GM13976 (cell line): ENCODE results near the gene IFT20.

Source experiments
- DNase-seq: peaks from one replicate; pipeline ENCODE4 v3.0.0; 2012; ENCODE audit warnings: low spot score
- in situ Hi-C: fragments of 300-500 bp; cut with MboI; formaldehyde crosslinking; loops from one replicate; pipeline ENCODE4 v1.12.0; 2022; ENCODE audit warnings: low sequenced_read_pairs, mixed read lengths, inconsistent platforms; ENCODE audit not compliant: unreplicated experiment
- TF ChIP-seq, protein P1 (sequence below): IDR thresholded peaks from 2 replicates; pipeline ENCODE4 v1.5.1; 2012; ENCODE audit warnings: borderline replicate concordance, mild to moderate bottlenecking; ENCODE audit not compliant: insufficient read depth; ENCODE audit errors: extremely low read depth, missing control alignments, control extremely low read depth

The IFT20 gene

DNA sequence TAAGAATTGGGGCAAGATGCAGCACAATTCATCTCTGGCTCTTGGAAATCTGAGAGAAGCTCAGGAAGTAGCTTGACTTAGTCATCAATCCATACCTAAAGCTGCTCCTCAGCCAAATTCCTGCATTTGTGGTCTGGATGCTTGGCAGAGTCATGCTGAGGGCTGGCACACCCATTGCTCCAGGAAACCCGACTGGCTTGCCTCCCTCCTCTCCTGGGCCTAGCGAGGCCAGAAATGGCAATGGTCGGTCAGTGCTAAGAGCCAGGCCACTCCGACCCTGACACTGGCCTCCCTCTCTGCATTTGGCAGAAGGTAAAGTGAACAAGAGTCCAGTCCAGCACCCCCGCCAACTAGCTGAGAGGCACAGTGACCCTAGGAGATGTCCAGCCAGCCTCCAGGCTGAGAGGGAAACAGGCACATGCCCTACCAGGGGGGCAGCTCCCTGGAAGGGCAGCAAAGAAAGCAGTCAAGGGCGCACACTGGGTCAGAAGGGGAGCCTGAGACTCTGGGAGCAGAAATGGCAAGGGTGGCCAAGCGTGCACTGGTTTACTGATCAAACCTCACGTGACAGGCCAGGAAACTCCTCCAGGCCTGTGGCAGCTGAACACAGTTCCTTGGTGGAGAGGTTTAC lies 12.1 kb upstream of the IFT20 start:
- no peak for DNase-seq
- in situ Hi-C loops = no loop called here
- TF ChIP-seq, protein P1, sequence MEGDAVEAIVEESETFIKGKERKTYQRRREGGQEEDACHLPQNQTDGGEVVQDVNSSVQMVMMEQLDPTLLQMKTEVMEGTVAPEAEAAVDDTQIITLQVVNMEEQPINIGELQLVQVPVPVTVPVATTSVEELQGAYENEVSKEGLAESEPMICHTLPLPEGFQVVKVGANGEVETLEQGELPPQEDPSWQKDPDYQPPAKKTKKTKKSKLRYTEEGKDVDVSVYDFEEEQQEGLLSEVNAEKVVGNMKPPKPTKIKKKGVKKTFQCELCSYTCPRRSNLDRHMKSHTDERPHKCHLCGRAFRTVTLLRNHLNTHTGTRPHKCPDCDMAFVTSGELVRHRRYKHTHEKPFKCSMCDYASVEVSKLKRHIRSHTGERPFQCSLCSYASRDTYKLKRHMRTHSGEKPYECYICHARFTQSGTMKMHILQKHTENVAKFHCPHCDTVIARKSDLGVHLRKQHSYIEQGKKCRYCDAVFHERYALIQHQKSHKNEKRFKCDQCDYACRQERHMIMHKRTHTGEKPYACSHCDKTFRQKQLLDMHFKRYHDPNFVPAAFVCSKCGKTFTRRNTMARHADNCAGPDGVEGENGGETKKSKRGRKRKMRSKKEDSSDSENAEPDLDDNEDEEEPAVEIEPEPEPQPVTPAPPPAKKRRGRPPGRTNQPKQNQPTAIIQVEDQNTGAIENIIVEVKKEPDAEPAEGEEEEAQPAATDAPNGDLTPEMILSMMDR = no peak

DNA sequence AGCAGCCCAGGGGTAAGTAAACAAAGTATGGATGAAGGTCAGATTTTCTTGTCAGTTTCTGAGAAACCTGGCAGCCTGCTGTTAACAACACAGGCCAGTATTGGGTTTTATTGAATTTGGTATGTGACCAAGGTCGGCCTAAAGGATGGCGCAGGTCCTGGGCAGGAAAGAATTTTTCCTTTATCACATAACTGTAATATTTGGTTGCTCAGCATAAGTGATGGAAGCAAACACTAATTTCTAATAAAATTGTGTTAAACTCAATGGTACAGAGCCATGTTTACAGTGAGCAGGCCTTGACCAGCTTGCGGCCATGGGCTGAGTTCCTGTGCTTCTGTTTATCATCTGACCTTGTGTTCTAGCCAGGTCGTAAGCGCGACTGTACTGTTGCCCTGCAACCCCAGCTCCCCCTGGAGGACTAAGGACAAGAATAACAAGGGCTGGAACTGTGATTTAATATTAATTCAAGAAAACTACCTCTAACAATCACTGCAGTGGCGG lies 11.5 kb upstream of the IFT20 start:
- in situ Hi-C loops = no loop called here
- DNase-seq = no peak
- TF ChIP-seq, protein P1 = no peak

DNA sequence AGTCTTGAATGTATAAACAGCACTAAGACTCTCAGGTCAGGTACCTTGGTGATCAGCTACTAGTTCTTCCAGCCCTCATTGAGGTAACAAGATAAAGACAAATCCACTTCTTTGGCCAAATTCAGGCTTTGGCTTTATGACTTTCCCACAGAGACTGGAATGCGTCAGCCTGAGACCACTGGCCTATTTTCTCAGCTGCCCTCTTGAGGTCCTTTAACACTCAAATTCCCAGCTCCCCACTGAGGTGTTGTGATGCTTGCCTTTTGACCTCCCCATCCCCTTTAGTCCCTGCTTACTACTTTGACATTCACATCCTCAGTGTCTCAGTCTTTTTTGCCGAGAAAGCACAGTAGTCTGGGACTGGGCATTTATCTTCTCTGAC lies 10.9 kb upstream of the IFT20 start:
- in situ Hi-C loops = no loop called here
- no peak for DNase-seq
- TF ChIP-seq, protein P1 = no peak

DNA sequence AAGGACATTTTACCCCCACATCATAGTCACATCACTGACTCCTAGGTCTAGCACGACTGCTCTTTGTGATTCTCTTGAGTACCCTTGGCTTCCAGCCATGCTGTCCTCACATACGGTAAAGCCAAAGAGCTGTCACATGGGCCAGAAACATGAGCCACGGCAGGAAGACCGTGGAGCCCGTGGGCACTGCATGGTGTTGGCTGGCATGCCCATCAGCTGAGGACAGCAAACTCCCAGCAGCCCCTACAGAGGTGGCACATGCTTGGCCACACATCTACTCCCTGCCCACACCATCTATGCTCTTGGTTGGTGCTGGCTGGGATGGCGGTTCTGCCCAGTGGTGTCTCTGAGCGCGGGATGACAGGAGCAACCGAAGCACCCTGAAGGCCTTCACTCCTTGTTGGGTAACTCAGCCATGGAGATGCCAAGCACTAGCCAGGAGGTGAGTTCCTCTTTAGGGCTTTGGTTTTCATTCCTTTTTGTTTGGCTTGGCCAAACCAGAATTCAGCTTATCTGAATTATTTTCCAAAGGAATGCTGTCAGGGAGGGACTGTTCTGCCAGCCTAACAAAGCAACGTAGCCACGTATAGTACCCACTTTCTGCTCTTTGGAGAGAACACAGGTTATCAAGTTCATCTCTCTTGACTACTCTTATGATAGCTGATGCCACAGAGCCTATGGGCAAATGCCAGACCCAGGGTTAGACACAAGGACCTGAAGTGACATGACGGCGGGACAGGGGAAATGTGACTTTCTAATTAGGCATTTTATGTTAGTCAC lies 10.3 kb upstream of the IFT20 start:
- in situ Hi-C loops = no loop called here
- TF ChIP-seq, protein P1 = no peak
- DNase-seq = no peak

DNA sequence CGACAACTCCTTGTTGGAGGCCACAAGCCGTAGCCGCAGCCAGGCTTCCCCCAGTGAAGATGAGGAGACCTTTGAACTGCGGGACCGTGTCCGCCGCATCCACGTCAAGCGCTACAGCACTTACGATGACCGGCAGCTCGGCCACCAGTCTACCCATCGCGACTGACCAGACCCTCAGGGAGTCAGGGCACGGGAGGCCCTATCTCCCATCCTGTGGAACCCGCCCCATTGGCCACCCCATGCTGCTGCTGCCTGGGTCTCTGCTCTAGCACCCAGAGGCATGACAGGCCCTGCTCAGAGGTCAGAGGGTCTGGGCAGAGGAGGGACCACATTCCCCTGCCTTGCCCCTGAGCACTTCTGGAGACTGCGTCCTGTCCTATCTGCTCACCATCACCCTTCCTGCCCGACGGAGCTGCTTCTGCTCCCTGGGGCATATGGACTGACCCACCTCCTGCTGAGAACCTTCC lies 9.2 kb upstream of the IFT20 start:
- DNase-seq = no peak
- TF ChIP-seq, protein P1 = no peak
- in situ Hi-C loops = no loop called here

DNA sequence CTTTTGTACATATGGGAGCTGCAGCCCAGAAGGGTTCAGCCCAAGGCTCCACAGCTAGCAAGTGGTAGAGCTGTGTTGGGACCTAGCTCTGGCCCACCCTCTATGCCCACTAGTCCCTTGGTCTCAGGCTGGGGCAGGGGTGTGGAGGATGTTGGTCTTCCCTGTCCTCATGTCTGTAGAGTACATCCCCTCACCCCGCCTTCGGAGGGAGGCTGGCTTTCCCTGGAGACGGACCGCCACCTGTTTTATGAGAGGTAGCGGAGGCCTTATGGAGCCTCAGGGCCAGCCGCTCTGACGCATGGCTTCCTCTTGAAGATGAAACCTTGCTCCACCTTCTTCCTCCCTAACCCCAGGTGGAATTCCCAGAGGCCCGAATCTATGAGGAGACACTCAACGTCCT lies 8.7 kb upstream of the IFT20 start:
- TF ChIP-seq, protein P1 = no peak
- DNase-seq = no peak
- in situ Hi-C loops = no loop called here
